NCI-H446 (cell line): ENCODE data around the gene FASLG.

Experiments used
- DNase-seq, 2 experiments: peaks; one replicate each; lab custom pipeline; 2025; lab: John Stamatoyannopoulos, UW

Gene FASLG

GRCh38 chr1:172646653-172647052 lies 12.2 kb upstream of the FASLG start:
- DNase-seq = no peak

DNA sequence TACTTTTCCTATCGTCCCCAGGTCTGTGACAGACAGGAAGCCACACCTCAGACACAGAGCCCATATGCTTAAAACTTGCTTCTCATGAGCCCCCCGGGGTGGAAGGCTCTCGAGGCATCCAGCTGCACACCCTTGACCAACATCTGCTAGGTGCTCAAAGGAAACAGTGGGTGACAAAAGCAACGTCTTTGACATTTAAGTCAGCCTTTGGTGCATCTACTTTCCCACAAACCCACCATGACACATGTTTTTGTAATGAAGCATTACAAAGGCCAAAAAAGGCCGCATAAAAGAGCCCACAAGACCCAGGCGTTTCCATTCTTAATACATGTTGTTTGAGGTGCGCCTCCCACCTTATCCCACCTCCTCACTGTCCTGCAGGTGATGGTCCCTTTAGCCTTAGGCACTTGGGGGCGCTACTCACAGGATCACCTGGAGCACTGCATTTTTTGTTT lies 11.8 kb upstream of the FASLG start:
- no peak for DNase-seq

DNA sequence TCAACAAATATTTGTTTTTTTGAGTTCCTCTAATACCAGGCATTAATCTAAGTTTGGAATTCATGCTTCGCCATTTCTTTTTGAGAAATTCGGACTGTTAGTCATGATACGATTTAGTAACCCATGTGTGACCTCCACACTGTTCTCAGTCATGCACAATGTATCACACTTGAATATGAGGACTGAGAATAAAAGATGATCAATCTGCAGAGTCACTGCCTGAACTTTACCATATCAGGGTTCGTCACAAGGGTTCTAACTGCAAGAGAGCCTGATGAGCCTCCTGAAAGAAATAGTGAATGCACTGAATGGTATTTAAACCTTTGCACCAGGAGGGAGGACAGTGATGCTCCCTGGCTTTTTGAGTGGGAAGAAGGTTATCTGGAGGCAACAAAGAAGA lies 10.9 kb upstream of the FASLG start:
- DNase-seq = no peak

GRCh38 chr1:172650474-172651193 lies 8.3 kb upstream of the FASLG start:
- no peak for DNase-seq

DNA sequence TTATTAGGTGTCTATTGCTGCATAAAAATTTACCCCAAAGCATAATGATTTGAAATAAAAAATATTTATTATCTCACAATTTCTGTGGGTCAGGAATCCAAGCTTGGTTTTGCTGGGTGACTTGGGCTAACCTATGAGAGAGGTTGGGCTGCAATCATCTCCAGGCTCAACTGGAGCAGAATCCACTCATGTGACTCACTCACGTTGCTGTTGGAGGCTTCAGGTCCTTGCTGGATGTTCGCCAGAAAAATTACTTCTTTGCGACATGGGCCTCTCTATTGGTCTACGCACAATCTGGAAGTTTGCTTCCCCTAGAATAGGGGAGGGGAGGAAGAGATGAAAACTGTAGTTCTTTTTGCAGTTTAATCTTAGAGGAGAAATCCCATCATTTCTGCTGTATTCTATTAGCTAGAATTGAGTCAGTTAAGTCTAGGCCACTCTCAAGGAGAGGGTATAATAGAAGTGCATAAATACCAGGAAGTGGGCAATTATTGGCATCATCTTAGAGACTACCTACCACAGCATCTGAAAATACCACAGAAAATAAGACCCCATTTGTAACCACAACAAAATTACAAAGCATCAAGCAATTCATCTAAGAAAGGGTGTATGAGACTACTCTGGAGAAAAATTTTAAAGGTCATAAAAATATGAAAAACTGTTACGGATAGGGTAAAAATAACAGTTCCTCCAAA lies 5.7 kb upstream of the FASLG start:
- peak in 1 of 2 experiments; percentile 9 for DNase-seq

- no peak for DNase-seq
Measured at GRCh38 chr1:172654535-172654934, 4.4 kb upstream of the FASLG start.

- DNase-seq = no peak
Measured at GRCh38 chr1:172656576-172656975, 2.3 kb upstream of the FASLG start.

DNA sequence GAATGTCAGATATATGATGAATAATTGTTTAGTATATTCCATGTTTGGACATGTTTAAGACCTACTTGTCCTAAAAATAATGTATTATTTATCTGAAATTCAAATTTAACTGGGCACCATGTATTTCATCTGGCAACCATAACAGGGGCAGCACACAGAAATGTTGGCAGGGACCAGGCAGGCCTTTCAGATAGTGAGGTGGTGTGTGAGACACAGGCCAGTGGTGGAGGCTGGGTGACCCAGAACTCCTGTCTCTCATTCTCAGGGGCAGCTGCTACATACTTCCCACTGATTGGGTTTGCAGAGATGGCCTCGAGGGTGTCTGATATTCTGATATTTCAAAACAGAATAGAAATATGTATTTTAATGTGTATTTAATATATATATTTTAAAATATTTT lies 1.3 kb upstream of the FASLG start:
- no peak for DNase-seq

- no peak for DNase-seq
Measured at GRCh38 chr1:172661107-172661506, 2.2 kb downstream of the FASLG start.

DNA sequence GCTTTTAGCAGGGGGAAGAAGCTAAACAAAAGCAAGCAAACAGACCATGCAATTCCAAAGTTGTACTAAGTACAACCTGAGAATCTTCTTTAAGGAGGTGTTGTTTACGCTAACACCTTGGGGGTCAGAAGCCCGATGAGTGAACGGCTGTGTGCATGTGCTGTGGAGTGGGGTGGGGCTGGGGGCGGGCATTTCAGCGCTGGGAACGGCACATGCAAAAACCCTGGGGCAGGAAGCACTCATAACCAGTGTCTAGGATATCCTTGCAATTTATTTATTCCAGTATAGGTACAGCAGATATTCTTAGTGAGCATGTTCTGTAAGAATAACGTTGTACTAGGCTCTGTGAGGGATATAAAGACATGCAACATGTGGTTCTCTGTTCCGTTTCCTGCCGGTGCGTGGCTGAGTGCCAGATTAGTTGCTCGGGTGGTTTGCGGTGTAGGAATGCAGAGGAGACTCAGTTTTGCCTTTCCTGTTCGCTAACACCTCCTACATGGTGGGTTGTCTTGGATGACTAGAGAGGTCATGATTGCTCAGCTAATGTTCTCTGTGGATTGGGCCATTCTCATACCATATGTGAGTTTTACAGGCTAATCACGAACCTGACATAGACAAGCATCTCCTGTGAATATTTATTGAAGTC lies 3.7 kb downstream of the FASLG start:
- DNase-seq = no peak

DNA sequence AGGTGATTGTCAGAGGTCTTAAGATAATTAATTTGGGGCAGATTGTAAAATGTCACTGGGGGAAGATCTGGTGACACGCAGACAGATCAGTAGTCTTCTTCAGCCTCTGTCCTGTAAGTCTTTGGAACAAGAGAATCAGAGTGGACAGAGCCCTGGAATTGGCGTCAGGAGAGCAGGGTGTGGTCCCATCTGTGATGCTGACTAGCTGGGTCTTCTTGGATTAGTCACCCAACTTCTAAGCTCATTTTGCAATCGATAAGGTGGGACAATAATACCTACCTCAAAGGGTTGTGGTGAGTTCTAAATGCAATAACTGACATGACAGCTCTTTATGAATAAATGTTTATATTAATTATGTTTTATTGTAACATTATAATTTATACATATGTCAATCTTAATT lies 4.8 kb downstream of the FASLG start:
- no peak for DNase-seq

DNA sequence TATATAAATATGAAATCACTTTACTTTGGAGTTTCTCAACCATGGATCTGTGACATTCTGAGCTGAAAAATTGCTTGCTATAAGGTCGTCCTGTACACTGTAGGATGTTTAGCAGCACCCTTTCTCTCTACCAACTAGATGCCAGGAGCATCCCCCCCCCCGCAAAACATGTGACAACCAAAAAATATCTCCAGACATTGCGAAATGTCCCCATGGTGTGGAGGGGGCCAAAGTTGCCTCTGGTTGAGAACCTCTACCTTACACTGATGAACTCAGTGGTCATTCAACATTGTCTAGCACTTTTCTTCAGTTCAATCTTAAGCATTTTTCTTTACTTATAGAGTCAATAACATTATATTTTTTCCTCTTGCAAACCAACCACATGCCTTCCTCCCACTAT lies 9.2 kb downstream of the FASLG start:
- no peak for DNase-seq

DNA sequence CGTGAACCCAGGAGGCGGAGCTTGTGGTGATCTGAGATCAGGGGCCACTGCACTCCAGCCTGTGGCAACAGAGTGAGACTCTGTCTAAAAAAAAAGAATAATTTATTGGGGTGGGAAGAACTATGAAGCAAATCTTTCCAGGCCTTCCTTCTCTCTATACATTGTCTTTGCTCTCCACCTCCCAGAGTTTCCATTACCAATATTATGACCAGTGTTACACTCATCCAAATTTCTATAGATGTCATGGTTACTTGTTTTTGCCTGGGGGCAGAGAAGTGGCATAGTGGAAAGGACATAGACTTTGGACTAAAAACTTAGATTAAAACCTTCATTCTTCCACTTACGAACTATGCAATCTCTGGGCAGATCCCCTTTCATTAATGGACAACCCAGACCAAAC lies 10.1 kb downstream of the FASLG start:
- DNase-seq = no peak

GRCh38 chr1:172670316-172670715 lies 11.4 kb downstream of the FASLG start:
- no peak for DNase-seq

GRCh38 chr1:172670791-172671190 lies 11.9 kb downstream of the FASLG start:
- no peak for DNase-seq

- no peak for DNase-seq
Measured at GRCh38 chr1:172671591-172671990, 12.7 kb downstream of the FASLG start.

DNA sequence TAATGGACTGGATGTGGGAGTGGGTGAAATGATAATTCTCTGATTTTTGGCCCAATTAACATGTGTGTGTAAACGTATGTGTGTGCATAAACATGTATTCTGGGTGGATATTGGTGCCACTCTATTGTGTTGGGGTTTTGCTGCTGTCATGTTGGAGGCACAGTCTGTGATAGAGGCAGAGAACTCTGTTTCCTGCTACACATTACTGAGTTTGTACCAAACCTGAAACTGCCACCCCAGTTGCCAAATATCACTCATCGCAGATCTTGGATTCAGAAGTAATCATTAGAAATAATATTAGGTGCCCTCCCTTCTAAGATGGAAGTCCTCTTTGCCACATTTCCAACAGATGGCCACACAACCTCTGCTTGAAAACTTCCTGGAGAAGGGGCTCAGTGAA lies 13.8 kb downstream of the FASLG start:
- no peak for DNase-seq

- DNase-seq = no peak
Measured at GRCh38 chr1:172673761-172674160, 14.9 kb downstream of the FASLG start.

- no peak for DNase-seq
Measured at GRCh38 chr1:172674831-172675613, 16.1 kb downstream of the FASLG start.

DNA sequence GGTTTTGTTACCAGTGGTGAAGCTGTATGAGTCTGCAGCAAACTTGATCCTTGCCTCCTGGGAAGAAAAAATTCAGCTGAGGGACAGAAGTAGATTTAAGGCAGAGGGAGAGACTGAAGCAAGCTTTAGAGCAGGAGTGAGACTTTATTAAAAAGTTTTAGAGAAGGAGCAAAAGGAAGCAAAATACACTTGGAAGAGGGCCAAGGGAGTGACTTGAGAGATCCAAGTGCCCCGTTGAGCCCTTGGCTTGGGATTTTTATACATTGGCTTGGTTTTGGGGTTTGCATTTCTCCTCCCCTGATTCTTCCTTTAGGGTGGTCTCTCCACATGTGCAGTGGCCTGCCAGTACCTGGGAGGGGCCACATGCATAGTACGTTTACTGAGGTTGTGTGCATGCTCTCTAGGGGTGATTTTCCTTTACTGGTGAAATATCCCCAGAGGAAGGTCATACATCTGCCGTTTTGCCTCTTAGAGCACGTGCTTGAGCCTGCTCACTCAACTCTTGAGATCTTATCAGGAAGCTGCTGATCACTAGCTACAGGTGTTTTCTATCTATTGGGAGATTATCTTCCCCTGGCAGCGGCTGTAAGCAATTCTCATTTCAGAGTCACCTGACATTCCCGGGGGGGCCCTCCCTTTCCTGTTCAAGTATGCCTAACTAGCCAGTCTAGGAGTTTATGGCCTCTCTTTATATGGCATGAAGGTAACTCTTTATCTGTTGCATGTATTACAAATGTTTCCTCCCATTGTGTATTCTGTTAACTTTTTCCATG lies 20.3 kb downstream of the FASLG start:
- DNase-seq = peak in 1 of 2 experiments; percentile 12

DNA sequence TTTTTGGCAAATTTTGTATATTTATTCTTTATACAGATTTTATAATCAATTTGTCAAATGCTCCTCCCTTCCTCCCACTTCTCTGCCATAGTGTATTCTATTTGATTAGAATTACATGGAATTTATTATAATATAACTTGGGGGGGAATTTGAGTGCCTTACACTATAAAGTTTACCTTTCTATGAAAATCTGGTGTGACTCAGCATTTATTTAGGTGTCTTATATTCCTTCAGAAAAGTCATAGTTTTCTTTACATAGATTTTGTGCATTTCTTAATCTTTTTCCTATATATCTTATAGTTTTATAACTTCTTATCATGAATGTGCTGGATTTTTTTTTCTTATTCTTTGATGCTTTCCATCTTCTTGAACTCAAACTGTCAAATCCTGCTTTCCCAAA lies 21.3 kb downstream of the FASLG start:
- no peak for DNase-seq
